ENCODE results near the gene DSG2. TPM values are rescaled to one million over a fixed set of nuclear protein-coding genes. Genes with fewer than 3 reads are reported as not detected.

Gene DSG2
- total RNA-seq, 1 experiment from 2014 or later: 22.2 TPM

DNA sequence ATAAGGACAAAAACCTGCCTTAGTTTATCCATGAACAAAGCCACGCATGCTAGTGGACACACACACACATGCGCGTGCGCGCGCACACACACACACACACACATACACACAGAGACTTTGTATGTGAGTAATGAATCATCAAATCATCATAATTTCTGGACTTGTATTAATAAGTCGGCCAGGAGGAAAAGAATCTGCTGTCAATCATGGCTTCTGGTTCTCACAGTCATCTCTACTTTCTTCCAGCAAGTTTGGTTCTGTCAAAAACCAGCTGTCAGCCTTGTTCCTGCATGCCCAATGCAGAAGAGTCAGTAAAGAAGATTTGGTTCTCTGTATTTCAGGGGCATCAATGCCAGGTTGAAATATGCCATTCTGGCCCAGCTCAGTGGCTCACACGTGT lies 92.6 kb downstream of the DSG2 start:
- no peak for DNase-seq (ENCODE audit: low read depth)

- DNase-seq (ENCODE audit: low read depth): no peak
Measured at GRCh38 chr18:31591113-31591512, 93.1 kb downstream of the DSG2 start.

DNA sequence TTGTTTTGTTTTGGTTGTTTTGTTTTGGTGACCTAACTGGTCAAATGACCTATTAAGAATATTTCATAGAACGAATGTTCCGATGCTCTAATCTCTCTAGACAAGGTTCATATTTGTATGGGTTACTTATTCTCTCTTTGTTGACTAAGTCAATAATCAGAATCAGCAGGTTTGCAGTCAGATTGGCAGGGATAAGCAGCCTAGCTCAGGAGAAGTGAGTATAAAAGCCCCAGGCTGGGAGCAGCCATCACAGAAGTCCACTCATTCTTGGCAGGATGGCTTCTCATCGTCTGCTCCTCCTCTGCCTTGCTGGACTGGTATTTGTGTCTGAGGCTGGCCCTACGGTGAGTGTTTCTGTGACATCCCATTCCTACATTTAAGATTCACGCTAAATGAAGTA lies 93.7 kb downstream of the DSG2 start, which contains the start of gene TTR:
TTR (plus strand) TSS at position 250 of the 400 bp plus-strand sequence; CDS start at position 276, 26 bp downstream.
- DNase-seq (ENCODE audit: low read depth): no peak

DNA sequence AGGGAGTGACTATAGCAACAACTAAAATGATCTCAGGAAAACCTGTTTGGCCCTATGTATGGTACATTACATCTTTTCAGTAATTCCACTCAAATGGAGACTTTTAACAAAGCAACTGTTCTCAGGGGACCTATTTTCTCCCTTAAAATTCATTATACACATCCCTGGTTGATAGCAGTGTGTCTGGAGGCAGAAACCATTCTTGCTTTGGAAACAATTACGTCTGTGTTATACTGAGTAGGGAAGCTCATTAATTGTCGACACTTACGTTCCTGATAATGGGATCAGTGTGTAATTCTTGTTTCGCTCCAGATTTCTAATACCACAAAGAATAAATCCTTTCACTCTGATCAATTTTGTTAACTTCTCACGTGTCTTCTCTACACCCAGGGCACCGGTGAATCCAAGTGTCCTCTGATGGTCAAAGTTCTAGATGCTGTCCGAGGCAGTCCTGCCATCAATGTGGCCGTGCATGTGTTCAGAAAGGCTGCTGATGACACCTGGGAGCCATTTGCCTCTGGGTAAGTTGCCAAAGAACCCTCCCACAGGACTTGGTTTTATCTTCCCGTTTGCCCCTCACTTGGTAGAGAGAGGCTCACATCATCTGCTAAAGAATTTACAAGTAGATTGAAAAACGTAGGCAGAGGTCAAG lies 94.7 kb downstream of the DSG2 start:
- no peak for DNase-seq (ENCODE audit: low read depth)

GRCh38 chr18:31595121-31595771 lies 97.3 kb downstream of the DSG2 start:
- DNase-seq (ENCODE audit: low read depth): no peak

- no peak for DNase-seq (ENCODE audit: low read depth)
Measured at GRCh38 chr18:31596081-31596872, 98.3 kb downstream of the DSG2 start.

GRCh38 chr18:31598021-31598805 lies 100.2 kb downstream of the DSG2 start:
- DNase-seq (ENCODE audit: low read depth): no peak

Other genes with a start within 250 kb of the DSG2 start
- not detected in 2 replicates for gene DSG1, start 180.0 kb upstream of the DSG2 start, total RNA-seq (2014; rRNA removed; shearing (Covaris generic))
- not detected in 2 replicates for gene DSG4, start 121.4 kb upstream of the DSG2 start, total RNA-seq (2014; rRNA removed; shearing (Covaris generic))
- not detected in 2 replicates for gene DSG3, start 50.4 kb upstream of the DSG2 start, total RNA-seq (2014; rRNA removed; shearing (Covaris generic))
- gene TTR, start 93.7 kb downstream of the DSG2 start, total RNA-seq (2014; rRNA removed; shearing (Covaris generic)): not detected in 2 replicates
- 5.8 and 6.0 TPM in 2 replicates for gene B4GALT6, start 186.4 kb downstream of the DSG2 start, total RNA-seq (2014; rRNA removed; shearing (Covaris generic))

Data from Daoy (cell line).